GM18508 (cell line): ENCODE measurements around the gene EFNA5.
A peak's percentile ranks its signal among the peaks of the same experiment; 100 is the strongest.

Experiments
- ATAC-seq: cut with Tn5 transposase; IDR thresholded peaks from one replicate; pipeline ENCODE4 v1.9.1; 2021; ENCODE audit warnings: moderate number of reproducible peaks; ENCODE audit not compliant: insufficient read depth, unreplicated experiment

EFNA5 gene

DNA sequence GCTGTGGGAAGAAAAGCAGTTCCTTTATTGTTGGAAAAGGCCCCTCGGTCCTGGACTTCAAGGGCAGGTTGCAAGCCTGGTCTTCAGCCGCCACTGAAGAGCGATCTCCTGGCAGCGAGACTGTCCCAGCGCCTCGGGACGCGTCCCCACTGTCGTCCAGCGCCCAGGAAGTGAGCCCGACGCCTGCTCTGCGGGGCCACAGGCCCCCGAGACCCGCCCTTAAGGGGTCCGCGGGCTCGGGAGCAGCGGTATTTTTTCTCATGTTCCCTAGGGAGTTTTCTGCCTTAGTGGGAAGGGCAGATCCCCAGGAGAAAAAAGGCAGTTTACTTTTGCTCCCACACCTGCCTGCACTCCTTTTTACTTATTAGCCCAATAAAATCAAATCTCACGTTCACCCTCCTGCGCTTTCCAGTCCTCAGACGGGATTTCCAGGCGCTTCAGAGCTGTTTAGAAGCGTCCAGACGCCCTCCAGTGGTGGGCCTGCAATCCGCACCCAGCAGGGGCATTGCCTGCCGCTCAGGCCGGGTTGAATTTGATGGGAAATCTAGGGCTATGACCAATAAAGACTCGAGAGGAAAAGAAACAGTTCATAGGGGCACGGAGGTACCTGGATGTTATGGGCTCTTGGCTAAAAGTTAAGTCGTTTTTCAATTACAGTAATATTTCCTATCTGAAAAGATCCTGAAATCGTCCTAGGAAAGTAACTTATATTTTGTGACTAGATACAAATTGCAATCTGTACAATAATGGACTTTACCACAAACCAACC lies 2.8 kb upstream of the EFNA5 start:
- peak; percentile 84 for ATAC-seq

- ATAC-seq, result no peak
Observed at GRCh38 chr5:107673039-107673367, 2.3 kb upstream of the EFNA5 start.

- no peak for ATAC-seq
Observed at GRCh38 chr5:107672211-107673038, 1.7 kb upstream of the EFNA5 start.

- ATAC-seq, result no peak
Observed at GRCh38 chr5:107671742-107672210, 1.0 kb upstream of the EFNA5 start.

GRCh38 chr5:107670087-107670931 lies 428 bp downstream of the EFNA5 start:
- ATAC-seq, result no peak

DNA sequence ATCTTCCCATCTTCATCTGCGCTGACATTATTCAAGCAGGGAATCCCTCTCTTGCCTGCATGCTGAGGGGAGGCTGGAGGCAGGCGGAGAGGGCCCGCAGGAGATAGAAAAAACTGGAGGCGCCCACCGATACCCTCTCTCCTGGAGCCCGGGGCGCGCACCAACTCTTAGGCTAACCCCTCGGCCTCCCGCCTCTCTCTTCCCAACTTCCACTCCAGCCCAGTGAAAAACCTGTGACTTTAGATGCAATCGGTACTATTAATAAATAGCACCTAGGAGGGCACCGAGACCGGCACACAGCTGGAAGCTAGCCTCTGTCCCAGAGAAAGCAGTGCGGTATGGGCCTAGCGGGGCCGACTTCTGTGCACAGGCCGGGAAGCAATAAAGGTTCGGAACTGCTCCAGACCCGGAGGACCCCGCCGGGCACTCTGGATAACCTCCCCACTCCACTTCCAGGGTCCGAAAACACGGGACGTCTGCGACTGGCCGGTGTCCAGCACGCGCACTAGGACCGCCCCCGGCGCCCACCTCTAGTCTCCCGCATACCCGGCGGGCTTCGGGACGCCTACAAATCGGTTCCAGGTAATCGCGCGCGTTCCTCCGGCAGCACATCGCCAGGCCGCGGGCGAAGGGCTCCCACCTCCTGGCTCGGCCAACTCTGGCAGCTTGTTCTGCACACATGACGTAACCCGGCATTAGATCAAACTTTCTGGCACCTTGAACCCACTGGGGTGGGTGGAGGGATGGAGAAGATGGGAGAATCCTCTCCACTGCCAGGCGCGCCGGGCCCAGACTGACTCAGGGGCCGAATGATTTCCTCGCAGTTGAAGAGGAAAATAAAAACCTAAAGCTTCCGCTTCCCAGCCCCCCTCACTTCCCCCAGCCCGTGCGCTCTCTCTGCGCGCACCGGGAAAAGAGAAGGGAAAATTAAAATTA lies 1.4 kb downstream of the EFNA5 start:
- ATAC-seq, result no peak

DNA sequence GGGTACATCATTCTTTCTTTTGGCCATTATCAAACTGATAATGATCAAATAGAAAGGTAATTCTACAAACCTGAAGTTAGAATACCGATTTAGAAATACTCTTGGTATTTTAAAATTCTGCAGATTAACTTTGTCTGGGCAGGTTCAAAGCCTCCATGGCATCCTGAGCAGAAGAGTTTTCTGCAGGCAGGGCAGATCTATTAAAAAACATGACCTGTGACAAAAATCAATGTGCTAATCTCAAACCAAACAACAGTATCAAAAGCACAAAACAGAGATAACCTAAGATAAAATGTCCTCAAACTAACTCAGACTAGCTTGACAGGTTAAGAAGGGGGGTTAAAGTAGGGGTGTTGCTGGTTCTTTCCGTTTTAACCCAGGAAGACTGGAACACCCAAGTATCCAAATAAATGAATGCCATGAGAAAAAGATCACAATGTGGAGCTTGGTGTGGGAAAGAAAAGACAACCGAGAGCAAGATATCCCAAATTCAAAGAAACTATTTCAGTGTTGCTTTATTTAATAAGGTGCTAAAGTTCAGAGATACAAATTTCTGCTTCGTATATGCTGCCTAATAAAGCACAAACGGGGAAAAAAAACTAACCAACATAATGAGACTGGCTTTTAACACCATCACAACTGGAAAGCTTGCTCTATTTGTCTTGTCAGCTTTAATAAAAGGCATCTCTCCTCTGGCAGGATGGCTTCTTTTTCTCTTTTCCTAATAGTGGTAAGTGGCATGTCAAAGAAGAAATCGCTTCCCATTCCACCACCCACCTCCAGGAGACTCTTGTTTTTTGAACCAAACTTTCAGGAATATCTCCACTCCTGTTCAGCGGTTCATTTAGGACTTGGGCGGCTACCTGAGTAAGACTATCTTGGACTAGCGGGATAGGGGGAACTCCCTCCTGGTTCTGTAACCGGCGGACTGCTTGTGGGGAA lies 2.3 kb downstream of the EFNA5 start:
- ATAC-seq, result no peak

DNA sequence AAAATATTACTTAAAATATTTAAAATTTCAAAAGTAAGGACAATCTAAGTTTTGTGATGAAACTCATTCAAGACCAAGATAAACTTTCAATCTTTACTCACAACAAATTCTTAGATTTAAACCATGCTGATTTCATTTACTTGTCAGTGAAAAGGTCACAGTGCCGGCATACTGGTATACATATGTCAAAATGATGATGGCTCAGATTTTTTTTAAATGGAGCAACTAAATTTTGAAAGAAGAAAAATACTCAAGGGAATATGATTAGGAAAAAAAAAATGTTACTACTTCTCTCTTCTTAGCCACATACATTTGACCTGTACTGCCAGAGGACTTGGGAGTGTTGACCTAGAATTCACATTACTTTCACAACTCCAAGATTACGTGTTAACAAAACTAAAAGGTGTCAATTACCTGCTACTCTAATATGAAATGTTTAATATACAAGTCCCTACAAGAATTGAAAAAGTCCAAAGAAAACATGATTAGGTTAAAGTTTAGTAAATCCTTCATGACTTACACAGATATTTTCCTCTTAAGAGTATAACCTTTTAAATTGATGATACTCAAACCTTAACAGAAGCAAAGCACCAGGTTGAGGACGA lies 4.6 kb downstream of the EFNA5 start:
- ATAC-seq, result no peak

- no peak for ATAC-seq
Observed at GRCh38 chr5:107665036-107665570, 5.6 kb downstream of the EFNA5 start.

- ATAC-seq, result no peak
Observed at GRCh38 chr5:107663697-107664096, 7.0 kb downstream of the EFNA5 start.

DNA sequence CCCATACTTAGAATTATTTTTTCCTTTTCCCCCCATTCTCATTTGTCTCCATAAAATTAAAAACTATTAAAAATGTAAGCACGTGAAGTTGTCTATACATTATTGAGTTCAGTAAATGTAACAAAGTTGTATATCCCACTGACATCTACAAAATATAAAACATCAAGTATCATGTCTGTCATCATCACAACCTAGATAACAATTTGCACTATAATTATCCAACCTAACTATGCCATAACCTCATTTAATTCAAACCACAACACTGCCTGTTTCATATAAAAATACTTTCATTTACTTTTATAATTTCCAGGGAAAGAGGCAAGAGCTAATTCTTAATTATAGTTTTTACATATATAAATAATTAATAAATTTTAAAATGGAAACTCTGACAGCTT lies 9.1 kb downstream of the EFNA5 start:
- ATAC-seq, result no peak

GRCh38 chr5:107661038-107661649 lies 9.6 kb downstream of the EFNA5 start:
- no peak for ATAC-seq

GRCh38 chr5:107658528-107658927 lies 12.2 kb downstream of the EFNA5 start:
- ATAC-seq, result no peak

GRCh38 chr5:107655831-107656230 lies 14.9 kb downstream of the EFNA5 start:
- ATAC-seq, result no peak

GRCh38 chr5:107654827-107655226 lies 15.9 kb downstream of the EFNA5 start:
- no peak for ATAC-seq

DNA sequence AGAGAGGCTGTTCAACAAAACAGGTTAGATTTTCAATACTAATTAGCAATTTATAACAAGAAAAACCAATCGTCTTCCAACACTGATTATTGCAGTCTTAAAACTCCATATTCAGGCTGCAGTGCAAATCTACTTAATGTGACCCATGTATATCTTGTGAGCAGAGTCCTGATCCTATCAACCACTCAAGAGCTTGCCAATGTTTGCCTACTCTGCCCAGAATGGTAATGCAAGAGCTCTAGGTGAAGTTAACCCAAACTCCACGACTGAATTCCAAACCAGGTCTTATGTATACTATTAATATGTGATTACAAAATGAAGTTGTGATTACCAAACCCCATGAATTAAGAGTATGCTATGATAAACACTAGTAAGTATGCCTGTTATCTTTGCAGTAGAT lies 17.1 kb downstream of the EFNA5 start:
- ATAC-seq, result no peak

GRCh38 chr5:107652839-107653607 lies 17.7 kb downstream of the EFNA5 start:
- no peak for ATAC-seq
